GM12878 (cell line): ENCODE measurements around the gene CALB2.

Source experiments
- CEBPB ChIP-seq, 2 experiments: fragments of 150-350 bp in 1 of 2; IDR thresholded peaks; 2 replicates each; pipeline ENCODE4 v1.6.1; 2012 to 2014; ENCODE audit warnings: low read depth in 2 of 2, low read length in 2 of 2, borderline replicate concordance in 1 of 2, inconsistent platforms in 1 of 2
- CREB1 ChIP-seq: IDR thresholded peaks from 2 replicates; pipeline ENCODE4 v1.6.1; 2012; ENCODE audit warnings: low read depth, mild to moderate bottlenecking, inconsistent platforms
- CTCF ChIP-seq, 3 experiments: IDR thresholded peaks in 2 of 3; conservative IDR thresholded peaks in 1 of 3; 2 replicates each; pipeline ENCODE4 v1.5.1; 2011; ENCODE audit warnings: low read depth in 3 of 3, low read length in 3 of 3, mild to moderate bottlenecking in 3 of 3, control low read depth in 2 of 3, moderate library complexity in 2 of 3, inconsistent platforms in 1 of 3, mixed read lengths in 1 of 3; ENCODE audit not compliant: control insufficient read depth in 2 of 3, insufficient read depth in 1 of 3; ENCODE audit errors: extremely low read depth in 1 of 3
- FOS ChIP-seq: IDR thresholded peaks from 3 replicates; pipeline ENCODE4 v1.6.1; 2011; ENCODE audit warnings: borderline replicate concordance; ENCODE audit not compliant: insufficient read length; ENCODE audit errors: extremely low read depth
- PAX8 ChIP-seq: fragments of 450-650 bp; IDR thresholded peaks from 2 replicates; pipeline ENCODE4 v1.6.1; 2017; ENCODE audit warnings: mild to moderate bottlenecking, moderate library complexity
- POLR2AphosphoS5 ChIP-seq: IDR thresholded peaks from 2 replicates; pipeline ENCODE4 v1.6.1; 2011; ENCODE audit warnings: mild to moderate bottlenecking, low read length, inconsistent platforms

- no peak for TF ChIP-seq POLR2AphosphoS5
- TF ChIP-seq CREB1, result no peak
- no peak for TF ChIP-seq CEBPB (IDR thresholded peaks at IDR 0.05; ENCODE audit: borderline replicate concordance in 1 of 2, low read depth in 2 of 2, low read length in 2 of 2)
- TF ChIP-seq PAX8, result no peak
- TF ChIP-seq FOS, result no peak
- TF ChIP-seq CTCF (IDR thresholded peaks at IDR 0.05 in 2 of 3, conservative IDR thresholded peaks at IDR 0.05 in 1 of 3; ENCODE audit: control insufficient read depth in 2 of 3, extremely low read depth in 1 of 3, insufficient read depth in 1 of 3, low read depth in 3 of 3, low read length in 3 of 3), result no peak
Observed at GRCh38 chr16:71352963-71353460, 5.5 kb upstream of the CALB2 start.
